Hepatic stellate cell (primary cell): ENCODE data around the gene INPP5E.
A peak's percentile ranks its signal among the peaks of the same experiment; 100 is the strongest.
"Not testable (repeated sequence)": the region's sequence is repeated elsewhere in the genome, so short reads cannot be mapped to it uniquely, and the experiment has no call there.

ENCODE experiments used
- DNase-seq: peaks from one replicate; pipeline ENCODE4 v3.0.0; 2011; ENCODE audit warnings: low spot score

INPP5E gene

DNA sequence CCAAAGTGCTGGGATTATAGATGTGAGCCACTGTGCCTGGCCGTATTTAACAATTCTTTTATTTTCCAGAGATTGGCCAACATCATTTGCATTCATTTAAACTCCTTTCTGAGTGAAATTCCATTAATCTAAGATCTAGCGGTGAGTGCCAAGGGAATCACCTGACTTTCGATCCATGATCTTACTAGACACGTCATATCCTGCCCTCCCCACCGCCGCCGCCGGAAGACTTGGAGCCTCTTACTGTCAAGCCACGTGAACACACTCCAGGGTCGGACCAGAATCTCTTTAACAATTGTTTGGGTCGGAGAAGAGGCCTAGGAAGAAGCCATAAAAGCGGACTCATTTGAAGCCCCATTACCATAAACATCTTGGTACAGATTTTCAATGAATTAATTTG lies 12.9 kb downstream of the INPP5E start:
- DNase-seq: no peak

DNA sequence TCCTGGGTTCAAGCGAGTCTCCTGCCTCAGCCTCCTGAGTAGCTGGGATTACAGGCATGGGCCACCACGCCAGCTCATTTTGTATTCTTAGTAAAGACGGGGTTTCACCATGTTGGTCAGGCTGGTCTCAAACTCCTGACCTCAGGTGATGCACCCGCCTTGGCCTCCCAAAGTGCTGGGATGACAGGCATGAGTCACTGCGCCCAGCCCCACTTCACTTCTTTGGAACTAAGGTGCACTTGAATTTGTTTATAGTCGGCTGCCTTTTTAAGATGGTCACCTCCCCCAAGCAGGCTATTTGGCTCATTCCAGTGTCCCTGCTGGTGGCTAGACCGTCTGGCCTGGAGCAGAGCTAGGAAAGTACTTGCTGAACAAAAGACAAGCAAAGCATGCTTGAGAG lies 14.3 kb downstream of the INPP5E start:
- DNase-seq: not testable (repeated sequence)

DNA sequence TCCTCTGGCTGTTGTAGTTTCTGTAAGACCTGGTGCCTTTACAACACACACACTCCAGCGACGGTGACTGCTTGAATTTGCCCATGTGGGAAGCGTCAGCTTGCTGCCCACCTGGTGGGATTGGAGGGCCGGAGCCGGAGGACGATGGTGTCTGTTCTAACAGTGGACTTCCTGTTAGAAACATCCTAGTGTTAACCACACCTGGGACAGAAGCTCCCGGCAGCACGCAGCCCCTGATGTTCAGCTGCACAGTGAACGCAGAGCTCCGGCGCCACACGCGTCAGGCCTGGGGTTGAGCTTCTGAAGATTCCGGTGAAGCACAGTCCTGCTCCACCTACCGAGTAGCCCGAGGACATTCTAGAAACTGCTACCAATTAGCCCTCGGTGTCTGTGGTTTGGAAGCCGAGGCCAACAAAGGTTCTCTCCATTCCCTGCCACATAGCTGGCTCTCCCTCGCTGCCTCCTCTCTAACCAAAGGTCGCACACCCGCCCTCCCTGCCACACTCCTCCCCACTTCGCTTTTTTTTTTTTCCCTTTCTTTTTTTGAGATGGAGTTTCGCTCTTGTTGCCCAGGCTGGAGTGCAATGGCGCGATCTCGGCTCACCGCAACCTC lies 14.8 kb downstream of the INPP5E start:
- DNase-seq: no peak

DNA sequence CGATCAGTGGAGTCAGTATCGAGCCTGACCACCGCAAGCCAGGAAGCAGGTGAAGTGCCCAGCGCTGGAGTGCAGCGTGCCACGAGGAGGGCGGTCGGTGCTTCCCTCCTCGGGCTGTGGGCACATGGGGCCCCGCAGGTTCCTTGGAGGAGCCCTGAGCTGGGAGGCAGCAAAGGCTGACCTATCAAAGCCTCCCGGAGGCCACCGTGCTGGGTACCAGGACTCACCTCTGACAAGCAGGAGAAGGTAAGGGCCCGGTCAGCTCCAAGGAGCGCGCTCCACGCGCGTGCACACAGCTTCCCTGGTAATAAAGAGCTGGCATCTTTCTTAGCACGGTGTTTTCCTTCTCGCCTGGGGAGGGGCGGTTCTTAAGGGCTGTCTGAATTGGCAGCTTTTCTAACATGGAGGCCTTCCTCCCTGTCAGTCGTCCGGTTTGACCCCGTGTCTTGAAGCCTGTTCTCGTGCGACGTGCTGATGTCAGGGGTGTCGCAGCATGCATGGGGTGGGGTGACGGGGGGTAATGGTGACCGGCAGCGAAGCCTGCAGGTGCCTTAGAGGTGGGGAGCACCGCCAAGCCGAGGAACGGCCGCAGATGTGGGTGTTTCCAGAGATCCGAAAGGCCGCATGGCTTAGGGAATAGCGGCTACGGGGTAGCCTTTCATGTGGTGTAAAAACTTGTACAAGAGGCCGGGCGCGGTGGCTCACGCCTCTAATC lies 16.1 kb downstream of the INPP5E start:
- DNase-seq: no peak

DNA sequence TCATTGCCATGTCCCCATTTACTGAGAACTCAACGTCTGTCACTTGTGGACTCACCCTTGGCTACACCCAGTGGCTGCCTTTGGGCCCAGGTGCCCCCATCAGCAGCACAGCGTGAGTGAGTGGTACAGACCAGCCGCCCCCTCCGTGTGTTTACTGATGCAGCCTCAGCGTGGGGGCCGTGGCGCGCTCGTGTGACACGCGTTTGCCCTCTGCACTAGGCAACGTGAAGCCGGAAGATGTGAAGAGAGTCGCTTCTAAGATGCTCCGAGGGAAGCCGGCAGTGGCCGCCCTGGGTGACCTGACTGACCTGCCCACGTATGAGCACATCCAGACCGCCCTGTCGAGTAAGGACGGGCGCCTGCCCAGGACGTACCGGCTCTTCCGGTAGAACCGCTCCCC lies 16.8 kb downstream of the INPP5E start:
- DNase-seq: no peak

DNA sequence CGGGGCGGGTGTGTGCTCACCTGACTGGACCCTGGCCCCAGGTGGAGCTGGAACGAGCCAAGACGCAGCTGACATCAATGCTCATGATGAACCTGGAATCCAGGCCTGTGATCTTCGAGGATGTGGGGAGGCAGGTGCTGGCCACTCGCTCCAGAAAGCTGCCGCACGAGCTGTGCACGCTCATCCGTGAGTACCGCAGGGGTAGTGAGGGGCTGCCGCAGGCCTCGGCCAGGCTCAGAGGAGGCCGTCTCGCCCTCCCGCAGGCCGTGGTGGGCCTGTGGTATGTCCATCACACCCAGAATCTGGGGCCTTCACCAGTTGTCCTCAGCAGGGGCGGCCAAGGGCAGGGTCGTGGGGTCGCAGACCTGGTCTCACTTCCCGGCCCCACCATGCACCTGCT lies 17.9 kb downstream of the INPP5E start:
- DNase-seq: no peak

DNA sequence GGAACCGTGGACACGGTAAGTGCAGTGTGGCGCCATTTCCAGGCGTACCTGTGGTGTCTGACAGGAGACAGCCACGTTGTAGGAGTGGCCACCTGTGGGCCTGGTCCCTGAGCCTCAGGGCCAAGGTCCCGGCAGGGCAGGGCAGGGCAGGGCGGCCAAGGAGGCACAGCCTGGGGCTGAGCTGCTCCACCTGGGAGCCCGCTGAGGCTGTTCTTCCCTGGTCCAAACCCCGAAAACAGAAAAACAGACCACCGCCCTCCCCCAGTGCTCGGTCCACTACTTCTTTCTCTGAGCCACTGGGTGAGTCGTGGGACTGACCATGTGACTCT lies 20.6 kb downstream of the INPP5E start:
- DNase-seq: no peak

- no peak for DNase-seq
Measured at GRCh38 chr9:136418182-136419091, 21.2 kb downstream of the INPP5E start.

- no peak for DNase-seq
Measured at GRCh38 chr9:136416914-136417313, 22.7 kb downstream of the INPP5E start.

DNA sequence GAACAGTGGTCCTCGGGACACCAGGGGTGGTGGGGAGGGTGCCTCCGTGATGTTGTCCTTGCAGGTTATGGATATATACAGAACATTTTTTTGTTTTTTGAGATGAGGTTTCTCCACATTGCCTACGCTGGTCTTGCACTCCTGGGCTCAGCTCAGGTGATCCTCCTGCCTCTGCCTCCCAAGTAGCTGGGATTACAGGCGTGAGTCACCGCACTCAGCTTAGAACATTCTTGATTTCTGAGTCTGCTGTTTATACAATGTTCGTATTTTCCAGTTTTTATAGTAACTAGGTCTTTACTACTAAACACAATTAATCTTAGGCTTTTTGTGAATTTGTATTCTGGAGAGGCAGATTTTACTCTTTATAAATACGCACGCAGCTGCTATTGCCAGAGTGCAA lies 23.2 kb downstream of the INPP5E start:
- DNase-seq: no peak

GRCh38 chr9:136412962-136413361 lies 26.7 kb downstream of the INPP5E start:
- no peak for DNase-seq

DNA sequence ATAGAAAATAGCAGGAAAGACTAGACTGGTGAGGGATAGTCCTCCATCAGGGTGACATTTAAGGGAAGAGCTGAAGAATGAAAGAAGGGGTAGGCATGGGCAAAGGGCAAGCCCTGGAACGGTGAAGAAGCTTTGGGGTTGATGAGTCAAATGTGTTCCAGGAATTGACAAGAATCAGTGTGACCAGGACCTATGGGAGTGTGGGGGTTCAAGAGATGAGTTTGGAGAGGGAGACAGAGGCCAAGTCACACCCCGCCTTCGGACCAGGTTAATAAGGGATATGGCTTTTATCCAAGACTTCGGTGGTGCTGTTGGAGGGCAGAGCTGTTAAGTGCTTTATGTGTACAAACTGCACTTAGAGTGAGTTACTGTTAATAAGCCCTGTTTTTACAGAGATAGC lies 28.3 kb downstream of the INPP5E start:
- no peak for DNase-seq

DNA sequence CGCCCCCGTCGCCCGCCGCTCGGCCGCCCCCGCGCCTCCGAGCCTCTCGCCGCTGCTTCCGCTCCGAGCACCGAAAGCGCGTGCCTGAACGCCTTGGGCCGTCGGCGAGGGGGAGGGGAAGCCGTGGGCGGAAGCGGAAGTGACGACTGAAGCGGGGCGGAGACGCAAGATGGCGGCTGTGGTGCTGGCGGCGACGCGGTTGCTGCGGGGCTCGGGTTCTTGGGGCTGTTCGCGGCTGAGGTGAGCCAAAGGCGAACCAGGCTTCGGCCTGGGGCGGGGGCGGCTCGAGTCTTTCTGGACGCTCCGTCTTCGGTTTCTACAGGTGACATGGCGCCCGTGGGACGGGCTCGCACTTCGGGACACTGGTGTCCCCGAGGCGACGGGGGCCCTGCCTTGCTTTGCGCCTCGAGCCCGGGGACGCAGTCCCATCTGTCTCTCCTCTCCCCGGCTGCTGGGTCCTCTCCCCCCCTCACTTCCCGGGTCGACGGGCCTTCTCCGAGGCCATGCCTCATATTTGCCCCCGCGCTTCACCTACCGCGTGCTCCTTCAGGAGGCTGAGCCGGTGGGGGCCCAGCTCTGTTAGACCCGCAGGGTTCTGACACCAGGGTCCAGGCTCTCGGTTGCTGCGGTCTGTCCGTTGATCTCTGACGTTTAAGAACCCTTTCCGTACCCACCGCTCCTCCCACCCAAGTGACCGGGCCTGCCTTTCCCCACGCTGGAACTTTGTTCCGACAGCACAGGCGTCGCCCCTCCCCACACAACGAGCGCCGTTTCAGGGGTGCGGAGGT lies 29.0 kb downstream of the INPP5E start, which contains the start of the genes ENTR1 and PMPCA:
TSS of gene ENTR1 (minus strand) at position 115 of the 788 bp plus-strand sequence. CDS start 217 bp downstream, outside the sequence.
TSS of gene PMPCA (plus strand) at position 159 of the 788 bp plus-strand sequence. CDS start at position 170, 11 bp downstream.
- peak; percentile 99 for DNase-seq

DNA sequence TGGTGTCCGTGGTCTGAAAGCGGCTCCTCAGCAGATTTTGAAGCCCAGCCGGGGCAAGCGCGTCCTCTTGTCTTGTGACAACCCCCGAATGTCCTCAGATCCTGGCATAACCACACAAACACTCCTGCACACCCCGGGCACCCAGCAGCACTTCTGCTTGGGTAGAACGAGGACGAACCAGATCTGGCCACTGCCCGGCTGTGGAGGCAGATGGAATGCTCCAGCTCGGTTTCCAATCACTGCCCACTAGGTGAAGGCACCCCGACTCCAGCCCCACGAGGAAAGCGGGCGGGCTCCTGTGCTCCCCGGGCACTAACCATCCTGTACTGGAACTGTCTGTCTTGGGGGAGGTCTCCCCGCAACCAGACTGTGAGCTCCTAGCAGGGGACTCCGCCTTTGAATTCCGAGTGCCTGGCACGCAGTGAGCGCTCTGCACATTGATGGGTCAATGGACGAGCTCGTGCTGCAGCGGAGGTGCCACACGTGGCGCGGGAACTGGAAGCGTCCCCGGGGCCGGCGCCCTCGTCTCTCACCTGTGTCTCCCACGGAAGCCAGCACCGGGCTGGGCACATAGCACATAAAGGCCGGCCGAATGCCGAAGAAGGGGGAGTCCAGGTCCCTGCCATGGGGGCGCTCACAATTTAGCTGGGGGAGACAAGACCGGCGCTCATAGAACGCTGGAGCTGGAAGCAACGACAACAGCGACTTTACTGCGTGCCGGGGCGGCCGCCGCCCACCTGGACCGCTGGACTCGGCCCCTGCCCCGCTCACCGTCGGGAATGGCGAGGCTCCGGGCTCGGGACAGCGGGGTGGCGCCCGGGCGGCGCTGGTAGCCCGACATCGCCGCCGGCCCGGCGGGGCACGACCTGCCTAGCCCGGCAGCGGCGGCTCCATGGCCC lies 29.8 kb downstream of the INPP5E start:
- DNase-seq: peak; percentile 84

DNA sequence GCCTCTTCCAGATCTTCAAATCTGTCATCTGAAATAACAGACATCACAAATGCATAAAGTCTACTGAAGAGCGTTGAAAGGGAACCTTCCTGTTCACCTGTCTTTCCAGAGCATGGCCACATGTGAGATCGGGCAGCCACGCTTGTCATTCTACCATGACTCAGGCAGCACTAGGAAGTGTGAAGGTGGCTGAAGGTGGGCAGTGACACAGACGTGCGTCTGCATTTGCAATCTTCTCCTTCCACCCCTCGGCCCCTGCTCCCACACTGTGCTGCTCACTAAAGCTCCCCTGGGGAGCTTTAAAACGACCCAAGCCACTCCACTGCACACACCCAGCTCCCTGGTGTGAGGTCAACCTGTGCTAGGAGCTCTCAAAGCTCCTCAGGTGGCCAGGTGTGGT lies 31.7 kb downstream of the INPP5E start:
- no peak for DNase-seq

DNA sequence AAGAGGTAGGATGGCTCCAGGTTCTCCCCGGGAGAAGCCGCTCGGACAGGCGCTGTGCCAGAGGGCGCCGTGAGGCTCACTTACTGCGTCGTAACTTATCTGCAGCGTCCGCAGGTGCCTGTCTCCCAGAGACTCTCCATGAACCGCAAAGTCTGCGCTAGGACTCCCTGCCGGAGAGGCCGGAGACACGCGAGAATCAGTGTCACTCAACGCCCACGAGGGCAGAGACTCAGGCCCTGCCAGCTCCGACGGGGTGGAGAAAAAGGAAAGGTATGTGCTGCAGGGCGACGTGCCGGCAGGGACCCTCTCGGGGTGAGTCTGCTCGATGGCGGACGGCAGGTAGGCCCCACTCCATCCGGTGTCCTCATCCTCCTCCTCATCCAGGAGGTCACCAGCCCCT lies 32.6 kb downstream of the INPP5E start:
- not testable (repeated sequence) for DNase-seq

- DNase-seq: not testable (repeated sequence)
Measured at GRCh38 chr9:136405904-136406303, 33.7 kb downstream of the INPP5E start.

DNA sequence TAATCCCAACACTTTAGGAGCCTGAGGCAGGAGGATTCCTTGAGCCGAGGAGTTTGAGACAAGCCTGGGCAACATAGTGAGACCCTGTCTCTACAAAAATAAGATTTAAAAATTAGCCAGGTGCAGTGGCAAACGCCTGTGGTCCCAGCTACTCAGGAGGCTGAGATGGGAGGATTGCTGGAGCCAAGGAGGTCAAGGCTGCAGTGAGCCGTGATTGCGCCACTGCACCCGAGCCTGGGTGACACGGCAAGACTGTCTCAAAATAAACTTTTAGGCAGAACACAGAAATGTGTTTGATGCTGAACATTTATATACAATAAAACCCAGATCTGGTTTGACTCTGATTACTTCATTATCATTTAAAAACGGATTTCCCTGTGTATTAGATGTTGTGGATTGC lies 34.2 kb downstream of the INPP5E start:
- no peak for DNase-seq

GRCh38 chr9:136404801-136405136 lies 34.9 kb downstream of the INPP5E start:
- no peak for DNase-seq

GRCh38 chr9:136403915-136404800 lies 35.5 kb downstream of the INPP5E start:
- no peak for DNase-seq
